ENCODE results near the gene BMP2K. TPM values are rescaled to one million over a fixed set of nuclear protein-coding genes. Genes with fewer than 3 reads are reported as not detected.
A peak's percentile ranks its signal among the peaks of the same experiment; 100 is the strongest.

Gene BMP2K
- total RNA-seq, 1 donor from 2014 or later = 41.3 TPM

DNA sequence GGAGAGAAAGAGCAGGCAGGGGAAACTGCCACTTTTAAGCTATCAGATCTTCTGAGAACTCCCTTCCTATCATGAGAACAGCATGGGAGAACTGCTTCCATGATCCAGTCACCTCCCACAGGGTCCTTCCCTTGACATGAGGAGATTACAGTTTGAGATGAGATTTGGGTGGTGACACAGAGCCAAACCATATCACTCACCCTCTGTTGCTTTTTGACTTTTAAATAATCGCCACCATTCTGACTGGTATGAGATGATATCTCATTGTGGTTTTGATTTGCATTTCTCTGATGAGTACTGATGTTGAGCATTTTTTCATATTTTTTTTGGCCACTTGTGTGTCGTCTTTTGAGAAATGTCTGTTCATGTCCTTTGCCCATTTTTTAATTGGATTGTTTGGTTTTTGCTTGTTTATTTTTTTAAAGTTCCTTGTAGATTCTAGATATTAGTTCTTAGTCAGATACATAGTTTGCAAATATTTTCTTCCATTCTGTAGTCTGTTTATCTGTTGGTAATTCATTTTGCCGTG is 169.6 kb downstream of the BMP2K start:
- FAIRE-seq (no peak), DNase-seq (ENCODE audit: low read depth) (no peak)
- H3K36me3 ChIP-seq (ENCODE audit: control insufficient read depth, insufficient read depth, low read length) = no peaks in the 10 kb centered on the region
- H3K27me3 ChIP-seq (ENCODE audit: control insufficient read depth, insufficient read depth, low read length) = no peaks in the 10 kb centered on the region
- TF ChIP-seq, protein P1, sequence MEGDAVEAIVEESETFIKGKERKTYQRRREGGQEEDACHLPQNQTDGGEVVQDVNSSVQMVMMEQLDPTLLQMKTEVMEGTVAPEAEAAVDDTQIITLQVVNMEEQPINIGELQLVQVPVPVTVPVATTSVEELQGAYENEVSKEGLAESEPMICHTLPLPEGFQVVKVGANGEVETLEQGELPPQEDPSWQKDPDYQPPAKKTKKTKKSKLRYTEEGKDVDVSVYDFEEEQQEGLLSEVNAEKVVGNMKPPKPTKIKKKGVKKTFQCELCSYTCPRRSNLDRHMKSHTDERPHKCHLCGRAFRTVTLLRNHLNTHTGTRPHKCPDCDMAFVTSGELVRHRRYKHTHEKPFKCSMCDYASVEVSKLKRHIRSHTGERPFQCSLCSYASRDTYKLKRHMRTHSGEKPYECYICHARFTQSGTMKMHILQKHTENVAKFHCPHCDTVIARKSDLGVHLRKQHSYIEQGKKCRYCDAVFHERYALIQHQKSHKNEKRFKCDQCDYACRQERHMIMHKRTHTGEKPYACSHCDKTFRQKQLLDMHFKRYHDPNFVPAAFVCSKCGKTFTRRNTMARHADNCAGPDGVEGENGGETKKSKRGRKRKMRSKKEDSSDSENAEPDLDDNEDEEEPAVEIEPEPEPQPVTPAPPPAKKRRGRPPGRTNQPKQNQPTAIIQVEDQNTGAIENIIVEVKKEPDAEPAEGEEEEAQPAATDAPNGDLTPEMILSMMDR (IDR thresholded peaks at IDR 0.05; ENCODE audit: insufficient read depth, low read length, severe bottlenecking) = no peak
- no peak overlapping the region for H3K4me3 ChIP-seq (ENCODE audit: low read depth, low read length)

GRCh38 chr4:78949735-78950134 is 173.6 kb downstream of the BMP2K start:
- no peak overlapping the region for H3K4me3 ChIP-seq (ENCODE audit: low read depth, low read length)
- TF ChIP-seq, protein P1 (IDR thresholded peaks at IDR 0.05; ENCODE audit: insufficient read depth, low read length, severe bottlenecking) = no peak
- no peaks in the 10 kb centered on the region for H3K27me3 ChIP-seq (ENCODE audit: control insufficient read depth, insufficient read depth, low read length)
- FAIRE-seq (no peak), DNase-seq (ENCODE audit: low read depth) (no peak)
- no peaks in the 10 kb centered on the region for H3K36me3 ChIP-seq (ENCODE audit: control insufficient read depth, insufficient read depth, low read length)

DNA sequence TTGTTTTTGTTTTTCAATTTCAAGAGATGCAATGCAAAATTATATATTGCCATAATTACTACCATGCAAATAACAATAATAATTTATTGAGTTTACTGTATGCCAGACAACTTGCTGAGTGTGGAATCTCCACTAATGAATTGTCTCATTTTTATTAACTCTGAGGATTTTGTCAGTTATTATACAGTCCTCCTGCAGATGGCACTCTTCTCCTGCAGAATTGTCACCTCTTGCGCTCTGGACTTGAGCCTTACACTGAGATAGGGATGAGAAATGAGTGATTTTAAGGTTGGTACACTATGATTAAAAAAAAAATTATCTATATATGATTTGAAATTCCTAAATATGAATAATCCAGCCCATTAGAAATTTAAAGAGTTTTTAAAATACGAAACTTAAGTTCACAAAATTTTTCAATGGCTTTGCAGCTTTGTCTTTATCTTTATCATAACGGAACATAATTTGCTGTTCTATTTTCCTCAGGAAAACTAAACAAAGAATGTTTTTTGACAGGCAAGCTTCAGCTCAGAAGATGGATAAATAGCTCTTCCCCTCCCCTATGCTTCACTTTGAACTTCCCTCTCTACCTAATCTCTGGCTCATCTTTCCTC is 175.8 kb downstream of the BMP2K start:
- no peak overlapping the region for H3K4me3 ChIP-seq (ENCODE audit: low read depth, low read length)
- TF ChIP-seq, protein P1 (IDR thresholded peaks at IDR 0.05; ENCODE audit: insufficient read depth, low read length, severe bottlenecking) = peak; percentile 53
- FAIRE-seq (no peak), DNase-seq (ENCODE audit: low read depth) (peak; percentile 42)
- H3K36me3 ChIP-seq (ENCODE audit: control insufficient read depth, insufficient read depth, low read length) = no peaks in the 10 kb centered on the region
- H3K27me3 ChIP-seq (ENCODE audit: control insufficient read depth, insufficient read depth, low read length) = no peaks in the 10 kb centered on the region

DNA sequence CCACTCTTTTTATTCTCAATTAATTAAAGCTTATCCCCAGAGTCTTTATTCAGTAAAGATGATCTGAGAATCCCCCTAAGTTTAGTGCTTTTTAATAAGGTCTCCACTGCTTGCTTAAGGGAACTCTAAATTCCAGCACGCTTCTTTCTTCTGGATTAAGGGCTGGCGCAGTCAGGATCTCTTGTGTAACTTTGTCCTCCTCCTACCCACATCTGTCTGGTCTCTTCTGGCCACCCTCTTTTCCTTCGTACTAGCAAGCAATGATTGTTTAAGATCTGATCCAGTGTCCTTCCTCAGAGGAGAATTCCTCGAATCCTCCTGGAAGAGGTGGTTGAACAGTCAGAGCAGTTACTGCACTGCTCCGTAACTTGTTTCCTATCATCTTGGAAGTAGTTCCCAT is 177.1 kb downstream of the BMP2K start:
- FAIRE-seq = no peak
- DNase-seq (ENCODE audit: low read depth) = no peak
- Histone ChIP-seq H3K27me3 (ENCODE audit: control insufficient read depth, insufficient read depth, low read length) (no peaks in the 10 kb centered on the region), H3K4me3 (ENCODE audit: low read depth, low read length) (no peak overlapping the region), H3K36me3 (ENCODE audit: control insufficient read depth, insufficient read depth, low read length) (no peaks in the 10 kb centered on the region)
- TF ChIP-seq, protein P1 (IDR thresholded peaks at IDR 0.05; ENCODE audit: insufficient read depth, low read length, severe bottlenecking) = no peak

DNA sequence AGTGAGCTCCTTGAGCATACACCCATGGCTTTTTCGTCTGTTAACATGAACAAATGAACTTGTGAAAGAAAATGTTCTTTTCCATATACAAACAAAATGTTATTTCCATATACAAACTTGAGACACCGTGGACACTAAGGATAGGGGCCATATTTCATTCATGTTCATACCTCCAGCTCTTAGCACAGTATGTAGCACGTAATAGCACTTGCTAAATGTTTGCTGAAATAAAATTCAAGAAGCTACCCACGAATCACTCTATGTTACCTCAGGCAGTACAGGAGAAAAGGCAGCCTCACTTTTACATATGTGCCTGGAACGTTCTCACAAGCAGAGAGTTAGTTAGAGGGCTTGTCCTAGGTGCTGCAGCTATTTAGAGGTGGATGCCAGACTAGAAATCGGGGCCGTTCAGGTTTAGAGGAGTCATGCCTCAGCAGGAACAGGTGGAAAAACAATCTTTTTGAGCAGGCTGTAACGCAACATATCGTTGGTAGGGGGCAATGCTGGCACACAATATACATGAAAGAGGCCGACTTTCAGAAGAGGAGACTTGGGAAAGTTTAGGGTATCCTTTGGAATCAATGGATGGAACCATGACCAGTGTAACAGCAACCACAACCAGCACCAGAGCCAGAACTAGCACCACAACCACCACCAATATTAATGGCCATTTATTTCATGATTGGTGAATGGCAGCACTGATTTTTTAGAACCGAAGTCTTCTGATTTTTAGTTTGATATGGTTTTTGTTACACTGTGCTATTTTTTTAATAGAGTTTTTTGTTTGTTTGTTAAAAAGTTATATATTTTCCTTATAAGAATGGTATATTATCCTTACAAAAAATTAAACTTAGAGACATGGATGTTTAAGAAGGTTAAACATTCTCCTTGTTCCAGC is 177.9 kb downstream of the BMP2K start:
- H3K4me3 ChIP-seq (ENCODE audit: low read depth, low read length) = no peak overlapping the region
- FAIRE-seq (no peak), DNase-seq (ENCODE audit: low read depth) (peak; percentile 20)
- no peaks in the 10 kb centered on the region for H3K27me3 ChIP-seq (ENCODE audit: control insufficient read depth, insufficient read depth, low read length)
- no peaks in the 10 kb centered on the region for H3K36me3 ChIP-seq (ENCODE audit: control insufficient read depth, insufficient read depth, low read length)
- TF ChIP-seq, protein P1 (IDR thresholded peaks at IDR 0.05; ENCODE audit: insufficient read depth, low read length, severe bottlenecking) = peak; percentile 45

Measured in bronchial epithelial cell (primary cell).